GM10266 (cell line): ENCODE data around the gene RAB29.

Source experiments
- DNase-seq: peaks from one replicate; pipeline ENCODE4 v3.0.0; 2012; ENCODE audit errors: extremely low spot score
- CTCF ChIP-seq: IDR thresholded peaks from 2 replicates; pipeline ENCODE4 v1.5.1; 2012; ENCODE audit warnings: mild to moderate bottlenecking, low read depth; ENCODE audit not compliant: control insufficient read depth, insufficient read depth; ENCODE audit errors: missing control alignments

Gene RAB29

GRCh38 chr1:205766038-205766437, 9.2 kb downstream of the RAB29 start:
- TF ChIP-seq CTCF = no peak

GRCh38 chr1:205764578-205764977, 10.7 kb downstream of the RAB29 start:
- DNase-seq = no peak
- TF ChIP-seq CTCF = no peak

More at GRCh38 chr1:205766038-205766437, 9.2 kb downstream of the RAB29 start:
- DNase-seq = no peak

- TF ChIP-seq CTCF = no peak
- no peak for DNase-seq
These were observed 11.3 kb downstream of the RAB29 start for GRCh38 chr1:205763980-205764379.

- DNase-seq = no peak
- TF ChIP-seq CTCF = no peak
These were observed 14.7 kb downstream of the RAB29 start for GRCh38 chr1:205760606-205761005.

- TF ChIP-seq CTCF = no peak
- no peak for DNase-seq
These were observed 18.7 kb downstream of the RAB29 start for GRCh38 chr1:205756552-205756951.

- no peak for DNase-seq
- TF ChIP-seq CTCF = no peak
These were observed 20.4 kb downstream of the RAB29 start for GRCh38 chr1:205754857-205755256.

GRCh38 chr1:205751036-205751651, 24.1 kb downstream of the RAB29 start:
- no peak for TF ChIP-seq CTCF
- no peak for DNase-seq
